ENCODE results near the gene MICAL2.

DNA sequence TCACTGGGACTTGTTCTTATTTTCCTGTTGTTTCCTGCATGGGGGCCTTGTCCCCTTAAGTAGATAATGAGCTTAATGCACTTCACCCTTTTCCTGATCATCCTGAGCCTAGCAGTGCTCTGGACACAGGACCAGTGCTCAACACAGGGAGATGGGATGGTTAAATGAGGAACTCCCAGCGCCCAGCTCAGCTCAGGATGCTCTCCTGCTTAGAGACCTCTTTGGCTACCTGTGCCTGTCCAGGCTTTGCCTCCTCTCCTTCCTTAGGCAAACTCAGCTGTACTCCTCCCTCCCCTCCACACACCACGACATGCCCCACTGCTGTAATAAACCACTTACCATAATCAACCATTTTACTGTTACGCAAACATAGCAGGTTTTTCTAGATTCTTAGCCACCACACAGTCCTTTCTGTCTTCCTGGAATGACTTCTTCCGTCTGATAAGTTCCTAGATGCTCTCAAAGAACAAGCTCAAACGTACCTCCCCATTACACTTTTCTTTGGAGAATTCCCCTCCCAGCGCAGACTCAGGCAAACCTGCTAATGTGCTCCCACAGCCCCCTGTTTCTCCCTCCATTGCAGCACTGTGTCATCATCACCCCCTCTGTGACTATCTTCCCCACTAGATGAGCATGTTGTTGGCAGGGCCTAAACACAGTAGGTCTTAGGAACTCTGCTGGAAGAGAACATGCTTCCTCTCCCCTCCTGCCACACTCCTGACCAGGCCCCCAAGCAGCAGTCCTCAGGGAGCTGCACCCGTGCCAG, 113.6 kb downstream of the MICAL2 start:
- TF ChIP-seq, protein P1, sequence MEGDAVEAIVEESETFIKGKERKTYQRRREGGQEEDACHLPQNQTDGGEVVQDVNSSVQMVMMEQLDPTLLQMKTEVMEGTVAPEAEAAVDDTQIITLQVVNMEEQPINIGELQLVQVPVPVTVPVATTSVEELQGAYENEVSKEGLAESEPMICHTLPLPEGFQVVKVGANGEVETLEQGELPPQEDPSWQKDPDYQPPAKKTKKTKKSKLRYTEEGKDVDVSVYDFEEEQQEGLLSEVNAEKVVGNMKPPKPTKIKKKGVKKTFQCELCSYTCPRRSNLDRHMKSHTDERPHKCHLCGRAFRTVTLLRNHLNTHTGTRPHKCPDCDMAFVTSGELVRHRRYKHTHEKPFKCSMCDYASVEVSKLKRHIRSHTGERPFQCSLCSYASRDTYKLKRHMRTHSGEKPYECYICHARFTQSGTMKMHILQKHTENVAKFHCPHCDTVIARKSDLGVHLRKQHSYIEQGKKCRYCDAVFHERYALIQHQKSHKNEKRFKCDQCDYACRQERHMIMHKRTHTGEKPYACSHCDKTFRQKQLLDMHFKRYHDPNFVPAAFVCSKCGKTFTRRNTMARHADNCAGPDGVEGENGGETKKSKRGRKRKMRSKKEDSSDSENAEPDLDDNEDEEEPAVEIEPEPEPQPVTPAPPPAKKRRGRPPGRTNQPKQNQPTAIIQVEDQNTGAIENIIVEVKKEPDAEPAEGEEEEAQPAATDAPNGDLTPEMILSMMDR (IDR thresholded peaks at IDR 0.05), result no peak
- no peak for TF ChIP-seq ZFX (IDR thresholded peaks at IDR 0.05; ENCODE audit: borderline replicate concordance)

Data from 22Rv1 (cell line).